Type B pancreatic cell (in vitro differentiated cells): Measurements from ENCODE around the gene HNRNPR. TPM values are rescaled to one million over a fixed set of nuclear protein-coding genes. Genes with fewer than 3 reads are reported as not detected.
"Not testable (repeated sequence)": the region's sequence is repeated elsewhere in the genome, so short reads cannot be mapped to it uniquely, and the experiment has no call there.

Experiments
- DNase-seq: peaks from one replicate; pipeline ENCODE4 v3.0.0; 2021; ENCODE audit warnings: mixed read lengths; ENCODE audit not compliant: unreplicated experiment; ENCODE audit errors: extremely low spot score
- H3K27ac Mint-ChIP-seq: 2 replicates; pipeline ENCODE4 v1.8.0; 2021; ENCODE audit warnings: mild to moderate bottlenecking, mixed read lengths
- H3K27me3 Mint-ChIP-seq: 2 replicates; pipeline ENCODE4 v1.8.0; 2021; ENCODE audit warnings: mixed read lengths
- H3K36me3 Mint-ChIP-seq: 2 replicates; pipeline ENCODE4 v1.8.0; 2021; ENCODE audit warnings: mixed read lengths
- H3K4me1 Mint-ChIP-seq: one replicate; pipeline ENCODE4 v1.8.0; 2021; ENCODE audit warnings: mixed read lengths; ENCODE audit not compliant: unreplicated experiment
- H3K4me3 Mint-ChIP-seq: 2 replicates; pipeline ENCODE4 v1.8.0; 2021; ENCODE audit warnings: mild to moderate bottlenecking, mixed read lengths
- H3K9me3 Mint-ChIP-seq: 2 replicates; pipeline ENCODE4 v1.8.0; 2021; ENCODE audit warnings: mixed read lengths
- total RNA-seq: library from RNA; stranded (reverse); gene quantifications from 2 replicates; pipeline ENCODE4 v1.2.1, GENCODE V29; 2021; ENCODE audit warnings: low replicate concordance
- TF ChIP-seq, protein P1 (sequence below): fragments of 200-600 bp; sonication (generic); conservative IDR thresholded peaks from 2 replicates; pipeline ENCODE4 v1.5.0; 2021; ENCODE audit warnings: antibody characterized with exemption, mild to moderate bottlenecking

HNRNPR gene
- total RNA-seq, 1 donor from 2014 or later = 210 TPM

DNA sequence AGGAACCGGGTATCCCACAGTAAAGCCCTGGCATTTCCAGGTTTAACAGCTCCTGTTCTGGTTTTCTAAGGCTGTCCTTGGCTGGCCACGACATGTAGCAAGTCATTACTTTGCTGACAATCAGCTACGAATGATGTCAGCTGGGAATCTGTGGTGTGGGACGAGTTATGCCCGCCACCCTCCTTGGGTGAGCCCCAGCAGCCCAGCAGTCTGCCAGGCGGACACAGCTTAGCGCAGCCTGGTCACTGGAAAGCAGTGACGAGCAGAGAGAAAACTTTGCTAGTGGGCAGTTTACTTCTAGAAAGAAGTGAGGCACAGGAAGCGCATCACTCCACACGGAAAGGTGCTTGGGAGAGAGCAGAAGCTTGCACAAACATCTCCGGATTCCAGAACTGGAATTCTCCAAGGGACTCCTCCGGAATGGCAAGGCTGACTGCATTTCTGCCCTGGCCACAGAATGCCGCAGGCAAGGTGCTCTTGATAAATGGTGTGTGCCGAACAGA is 41.1 kb upstream of the HNRNPR start:
- Mint-ChIP-seq H3K27me3 (no peaks in the 10 kb centered on the region), H3K4me3 (no peak overlapping the region), H3K27ac (no peak overlapping the region), H3K9me3 (no peaks in the 10 kb centered on the region), H3K36me3 (peaks cover 10% of the 10 kb centered on the region), H3K4me1 (peaks cover 19% of the 10 kb centered on the region)
- TF ChIP-seq, protein P1, sequence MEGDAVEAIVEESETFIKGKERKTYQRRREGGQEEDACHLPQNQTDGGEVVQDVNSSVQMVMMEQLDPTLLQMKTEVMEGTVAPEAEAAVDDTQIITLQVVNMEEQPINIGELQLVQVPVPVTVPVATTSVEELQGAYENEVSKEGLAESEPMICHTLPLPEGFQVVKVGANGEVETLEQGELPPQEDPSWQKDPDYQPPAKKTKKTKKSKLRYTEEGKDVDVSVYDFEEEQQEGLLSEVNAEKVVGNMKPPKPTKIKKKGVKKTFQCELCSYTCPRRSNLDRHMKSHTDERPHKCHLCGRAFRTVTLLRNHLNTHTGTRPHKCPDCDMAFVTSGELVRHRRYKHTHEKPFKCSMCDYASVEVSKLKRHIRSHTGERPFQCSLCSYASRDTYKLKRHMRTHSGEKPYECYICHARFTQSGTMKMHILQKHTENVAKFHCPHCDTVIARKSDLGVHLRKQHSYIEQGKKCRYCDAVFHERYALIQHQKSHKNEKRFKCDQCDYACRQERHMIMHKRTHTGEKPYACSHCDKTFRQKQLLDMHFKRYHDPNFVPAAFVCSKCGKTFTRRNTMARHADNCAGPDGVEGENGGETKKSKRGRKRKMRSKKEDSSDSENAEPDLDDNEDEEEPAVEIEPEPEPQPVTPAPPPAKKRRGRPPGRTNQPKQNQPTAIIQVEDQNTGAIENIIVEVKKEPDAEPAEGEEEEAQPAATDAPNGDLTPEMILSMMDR = no peak
- DNase-seq = no peak

DNA sequence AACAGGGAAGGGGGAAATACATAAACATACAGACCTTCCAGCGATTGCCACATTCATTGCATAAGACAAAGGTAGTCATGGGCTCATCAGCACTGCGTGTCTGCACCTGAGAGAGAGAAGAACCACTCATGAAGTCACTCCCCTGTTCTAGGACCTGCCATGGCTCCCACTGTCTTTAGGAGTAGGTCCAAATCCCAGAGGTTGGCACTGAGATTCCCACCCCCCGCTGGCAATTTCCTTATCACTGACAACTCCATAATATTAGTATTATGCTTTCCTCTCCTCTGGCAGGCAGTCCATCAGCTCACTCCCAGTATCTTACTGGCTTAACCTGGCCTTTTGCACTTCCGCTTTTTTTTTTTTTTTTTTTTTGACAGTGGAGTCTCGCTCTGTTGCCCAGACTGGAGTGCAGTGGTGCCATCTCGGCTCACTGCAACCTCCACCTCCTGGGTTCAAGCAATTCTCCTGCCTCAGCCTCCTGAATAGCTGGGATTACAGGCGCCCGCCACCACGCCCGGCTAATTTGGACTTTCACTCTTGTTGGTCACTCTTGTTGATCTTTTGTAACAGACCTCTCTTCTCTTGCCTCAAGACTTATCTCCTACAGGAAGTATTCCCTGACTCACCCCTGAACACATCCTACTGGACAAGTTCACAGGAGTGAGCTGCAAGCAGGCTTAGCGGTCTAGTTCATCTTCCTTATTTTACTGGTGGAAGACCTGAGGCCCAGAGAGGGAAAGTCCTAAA is 40.4 kb upstream of the HNRNPR start:
- peaks cover 10% of the 10 kb centered on the region for H3K36me3 Mint-ChIP-seq
- H3K27me3 Mint-ChIP-seq = no peaks in the 10 kb centered on the region
- H3K27ac Mint-ChIP-seq = no peak overlapping the region
- TF ChIP-seq, protein P1 = no peak
- H3K9me3 Mint-ChIP-seq = no peaks in the 10 kb centered on the region
- no peak for DNase-seq
- H3K4me3 Mint-ChIP-seq = no peak overlapping the region
- H3K4me1 Mint-ChIP-seq = peaks cover 19% of the 10 kb centered on the region

DNA sequence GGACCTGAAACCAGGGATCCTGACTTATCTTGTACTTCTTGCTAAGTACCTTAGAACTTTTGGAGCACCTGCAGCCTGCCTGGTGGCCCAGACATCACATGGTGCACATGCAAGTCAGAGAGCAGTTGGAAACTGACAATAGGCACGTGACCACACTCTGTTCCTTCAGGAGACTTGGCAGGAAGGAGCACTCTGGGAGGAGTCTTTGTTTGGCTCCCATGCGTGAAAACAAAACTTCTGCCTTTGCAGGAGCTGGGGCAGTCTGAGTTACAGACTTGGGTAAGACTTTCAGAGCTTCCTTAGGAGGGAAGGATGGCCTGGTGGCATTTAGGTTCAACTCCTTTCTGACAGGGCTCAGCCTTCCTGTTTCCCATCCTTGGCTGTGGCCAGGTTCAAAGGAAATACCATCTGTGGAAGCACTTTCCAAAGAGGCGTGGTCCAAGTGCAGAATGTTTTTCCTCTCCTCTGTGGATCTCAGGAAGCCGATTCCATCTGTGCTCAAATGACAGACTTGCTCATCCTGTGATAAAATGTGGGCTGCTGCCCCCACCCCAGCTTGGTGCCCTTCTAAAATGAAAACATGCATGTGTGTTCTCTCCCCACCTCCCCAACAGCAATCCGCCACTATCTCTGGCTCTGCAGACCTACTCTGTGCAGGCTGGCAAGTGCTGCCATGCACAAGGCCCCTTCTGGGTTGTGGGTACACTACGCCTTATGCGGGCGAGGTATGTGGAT is 39.7 kb upstream of the HNRNPR start:
- no peaks in the 10 kb centered on the region for H3K9me3 Mint-ChIP-seq
- peaks cover 19% of the 10 kb centered on the region for H3K4me1 Mint-ChIP-seq
- H3K27ac Mint-ChIP-seq = no peak overlapping the region
- peaks cover 10% of the 10 kb centered on the region for H3K36me3 Mint-ChIP-seq
- H3K27me3 Mint-ChIP-seq = no peaks in the 10 kb centered on the region
- DNase-seq = no peak
- TF ChIP-seq, protein P1 = no peak
- no peak overlapping the region for H3K4me3 Mint-ChIP-seq

DNA sequence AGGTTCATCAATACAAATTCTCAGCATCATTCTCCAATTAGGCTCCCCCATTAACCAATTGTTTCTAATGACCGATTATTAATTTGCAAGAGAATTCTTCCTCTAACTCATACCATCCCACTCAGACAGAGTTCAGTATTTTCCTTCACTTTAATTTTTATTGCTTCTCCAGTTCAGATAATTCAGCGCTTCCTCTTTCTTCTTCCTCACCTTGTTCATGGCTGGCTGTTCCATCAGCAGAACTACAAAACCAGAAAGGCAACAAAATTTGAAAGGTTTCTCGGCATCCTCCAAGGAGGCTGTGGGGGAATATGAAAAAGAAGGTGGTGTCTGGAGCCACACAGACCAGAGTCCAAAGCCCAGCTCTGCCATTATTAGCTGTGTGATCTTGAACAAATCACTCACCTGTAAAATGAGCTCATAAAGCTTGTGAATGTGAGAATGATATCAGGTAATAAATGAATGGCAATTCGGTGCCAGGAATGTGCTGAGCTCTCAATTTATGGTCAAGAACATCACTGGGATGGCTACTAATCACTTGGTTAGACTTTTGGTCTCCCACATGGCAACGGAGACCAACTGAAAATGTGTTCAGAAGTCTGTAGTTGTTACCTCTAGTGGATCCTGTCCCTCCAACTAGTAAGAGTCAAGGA is 37.3 kb upstream of the HNRNPR start:
- peak overlapping the region; percentile 74 for H3K27ac Mint-ChIP-seq
- no peaks in the 10 kb centered on the region for H3K27me3 Mint-ChIP-seq
- TF ChIP-seq, protein P1 = no peak
- H3K4me3 Mint-ChIP-seq = no peak overlapping the region
- peaks cover 28% of the 10 kb centered on the region for H3K4me1 Mint-ChIP-seq
- peaks cover 10% of the 10 kb centered on the region for H3K36me3 Mint-ChIP-seq
- DNase-seq = no peak
- H3K9me3 Mint-ChIP-seq = no peaks in the 10 kb centered on the region

DNA sequence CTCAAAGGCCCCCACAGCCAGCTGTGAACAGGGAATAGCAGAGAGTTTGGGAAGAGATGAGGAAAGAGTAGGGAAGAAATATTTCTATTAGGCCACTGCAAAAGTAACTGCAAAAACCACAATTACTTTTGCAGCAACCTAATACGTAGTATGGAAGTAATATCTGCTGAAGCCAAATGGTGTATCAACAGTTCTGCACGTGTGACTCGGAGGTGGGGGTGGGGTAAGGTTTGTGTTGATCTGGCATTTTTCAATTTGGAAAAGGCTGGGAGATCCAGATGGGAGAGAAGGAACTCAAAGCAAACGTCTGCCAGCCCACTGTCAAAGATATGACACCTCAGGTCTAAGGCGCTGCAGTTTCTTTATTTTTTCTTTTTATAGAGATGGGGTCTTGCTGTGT is 36.6 kb upstream of the HNRNPR start:
- no peak overlapping the region for H3K4me3 Mint-ChIP-seq
- peaks cover 10% of the 10 kb centered on the region for H3K36me3 Mint-ChIP-seq
- no peak for DNase-seq
- H3K27me3 Mint-ChIP-seq = no peaks in the 10 kb centered on the region
- H3K9me3 Mint-ChIP-seq = no peaks in the 10 kb centered on the region
- H3K4me1 Mint-ChIP-seq = peaks cover 28% of the 10 kb centered on the region
- H3K27ac Mint-ChIP-seq = peak overlapping the region; percentile 74
- TF ChIP-seq, protein P1 = no peak

DNA sequence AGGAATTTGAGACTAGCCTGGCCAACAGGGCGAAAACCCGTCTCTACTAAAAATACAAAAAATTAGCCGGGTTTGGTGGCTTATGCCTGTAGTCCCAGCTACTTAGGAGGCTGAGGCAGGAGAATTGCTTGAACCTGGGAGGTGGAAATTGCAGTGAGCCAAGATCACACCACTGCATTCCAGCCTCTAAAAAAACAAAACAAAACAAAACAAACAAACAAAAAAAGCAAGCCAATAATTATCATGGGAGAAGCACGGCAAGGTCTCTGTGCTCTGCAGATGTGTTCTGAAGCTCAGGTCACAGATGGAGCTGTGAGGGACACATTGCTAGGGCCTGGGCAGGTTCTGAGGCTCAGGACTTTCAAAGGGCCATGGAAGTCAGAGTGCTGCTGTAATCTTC is 36.2 kb upstream of the HNRNPR start:
- not testable (repeated sequence) for H3K27ac Mint-ChIP-seq, H3K27me3 Mint-ChIP-seq, H3K4me3 Mint-ChIP-seq, DNase-seq, H3K9me3 Mint-ChIP-seq
- Mint-ChIP-seq H3K36me3 (peaks cover 10% of the 10 kb centered on the region), H3K4me1 (peaks cover 28% of the 10 kb centered on the region)
